Small intestine (tissue), 7 donors: Measurements from ENCODE around the gene TINAGL1. TPM values are rescaled to one million over a fixed set of nuclear protein-coding genes. Genes with fewer than 3 reads are reported as not detected.

Experiments
- DNase-seq, 2 donors: peaks; one replicate each; pipeline versions ENCODE4 v3.0.0 to v3.0.0-alpha.2; 2013
- FAIRE-seq: peaks from 2 replicates; lab custom pipeline; 2012; peaks lifted over from hg19 to GRCh38; lab: Jason Lieb, UNC
- H3K27ac ChIP-seq, 3 donors: one replicate each; pipeline ENCODE4 v1.5.1; 2013; ENCODE audit warnings: low read length in 2 of 3, mild to moderate bottlenecking in 2 of 3, control low read depth in 1 of 3, inconsistent platforms in 1 of 3, low read depth in 1 of 3, moderate library complexity in 1 of 3
- H3K27me3 ChIP-seq, 3 donors: one replicate each; pipeline ENCODE4 v1.6.1; 2013; ENCODE audit warnings: low read length in 3 of 3, inconsistent platforms in 1 of 3; ENCODE audit not compliant: control insufficient read depth in 3 of 3, insufficient read depth in 3 of 3
- H3K36me3 ChIP-seq, 3 donors: one replicate each; pipeline ENCODE4 v1.6.1; 2013; ENCODE audit warnings: low read length in 3 of 3, inconsistent platforms in 1 of 3, low read depth in 1 of 3, mild to moderate bottlenecking in 1 of 3, moderate library complexity in 1 of 3; ENCODE audit not compliant: control insufficient read depth in 3 of 3, insufficient read depth in 2 of 3
- H3K4me1 ChIP-seq, 3 donors: one replicate each; pipeline ENCODE4 v1.6.1; 2013; ENCODE audit warnings: low read length in 2 of 3, inconsistent platforms in 1 of 3, low read depth in 1 of 3, mild to moderate bottlenecking in 1 of 3, moderate library complexity in 1 of 3; ENCODE audit not compliant: control insufficient read depth in 3 of 3, insufficient read depth in 2 of 3
- H3K4me3 ChIP-seq, 3 donors: one replicate each; pipeline ENCODE4 v1.5.1; 2013; ENCODE audit warnings: low read length in 3 of 3, control low read depth in 1 of 3, inconsistent platforms in 1 of 3, low read depth in 1 of 3, mild to moderate bottlenecking in 1 of 3, moderate library complexity in 1 of 3
- H3K9me3 ChIP-seq, 2 donors: one replicate each; pipeline ENCODE4 v1.6.1; 2013; ENCODE audit warnings: low read depth in 1 of 2, low read length in 1 of 2; ENCODE audit not compliant: control insufficient read depth in 2 of 2, insufficient read depth in 1 of 2
- WGBS, 3 donors: extraction: QIAGEN DNeasy Blood & Tissue Kit; methylation state at CpG; one replicate each; pipeline ENCODE4 v1.1.7; 2013; 5-methylcytosine and 5-hydroxymethylcytosine counted together
- polyA plus RNA-seq, 4 donors: library from polyadenylated mRNA; stranded (reverse) in 3 of 4; unstranded in 1 of 4; fragments of 200-250 nt in 3 of 4; fragments of 120-200 nt in 1 of 4; gene quantifications; one replicate each; pipeline versions ENCODE4 v1.2.1 to v1.2.3, GENCODE V29; 2013
- donor health status: healthy with polysubstance abuse.
- donor health status: control.
- donor health status: control.
- donor health status: Bipolar disorder and iron deficiency.
- donor health status: healthy.

The TINAGL1 gene
- polyA plus RNA-seq, 4 donors: 18.4 to 92.3 (median 39.7) TPM

DNA sequence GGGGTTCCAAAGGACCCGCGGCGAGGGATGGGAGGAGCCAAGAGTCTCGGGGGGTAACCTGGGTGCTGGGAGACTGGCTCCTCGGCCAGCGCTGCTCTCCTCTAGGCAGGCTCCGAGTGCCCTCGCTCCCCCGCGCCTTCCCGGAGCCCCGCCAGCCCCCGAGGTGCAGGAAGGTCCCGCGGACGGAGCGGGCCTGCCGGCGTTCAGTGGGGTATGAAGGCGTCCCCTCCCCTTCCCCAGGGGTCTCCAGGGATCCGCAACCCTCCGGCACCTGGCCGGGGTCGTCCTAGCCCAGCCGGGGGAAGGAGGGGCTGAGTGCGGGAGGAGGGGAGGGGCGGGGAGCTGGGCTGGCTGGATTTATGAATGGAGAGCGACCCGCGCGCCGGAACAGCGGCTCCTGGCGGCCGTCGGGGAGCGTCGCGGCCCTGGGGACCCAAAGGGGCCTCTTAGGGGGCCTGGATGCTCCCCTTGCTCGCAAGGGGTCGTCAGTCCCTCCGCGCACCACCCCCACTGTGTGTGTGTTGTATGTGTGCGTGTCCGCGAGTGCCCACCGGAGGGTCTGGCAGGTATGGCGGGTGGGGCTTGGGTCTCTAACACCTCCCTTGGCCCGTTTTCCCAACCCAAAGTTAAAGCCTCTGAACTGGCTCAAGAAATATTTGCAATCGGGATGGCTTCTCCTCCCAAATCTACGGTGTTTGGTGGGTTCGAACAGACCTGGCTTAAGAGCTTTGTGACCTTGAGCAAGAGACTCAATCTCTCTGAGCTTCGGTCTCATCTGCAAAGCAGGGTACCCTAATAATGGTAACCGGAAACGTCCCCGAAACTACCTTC, 41.8 kb downstream of the TINAGL1 start:
- H3K4me3 ChIP-seq: peak overlapping the region in 2 of 3 donors; percentile 37 to 50
- H3K36me3 ChIP-seq: no peaks in the 10 kb centered on the region
- peaks cover 0 to 13% (median 3%) of the 10 kb centered on the region in 3 donors for H3K27me3 ChIP-seq
- WGBS, 3 donors: 10 to 12% (median 12%) methylated on average over 48 to 56 of the region's 56 CpGs
- DNase-seq: peak; percentile 18 to 81
- no peak overlapping the region for H3K27ac ChIP-seq
- FAIRE-seq: no peak
- H3K9me3 ChIP-seq: no peaks in the 10 kb centered on the region
- H3K4me1 ChIP-seq: peaks cover 2 to 8% (median 4%) of the 10 kb centered on the region in 3 donors

DNA sequence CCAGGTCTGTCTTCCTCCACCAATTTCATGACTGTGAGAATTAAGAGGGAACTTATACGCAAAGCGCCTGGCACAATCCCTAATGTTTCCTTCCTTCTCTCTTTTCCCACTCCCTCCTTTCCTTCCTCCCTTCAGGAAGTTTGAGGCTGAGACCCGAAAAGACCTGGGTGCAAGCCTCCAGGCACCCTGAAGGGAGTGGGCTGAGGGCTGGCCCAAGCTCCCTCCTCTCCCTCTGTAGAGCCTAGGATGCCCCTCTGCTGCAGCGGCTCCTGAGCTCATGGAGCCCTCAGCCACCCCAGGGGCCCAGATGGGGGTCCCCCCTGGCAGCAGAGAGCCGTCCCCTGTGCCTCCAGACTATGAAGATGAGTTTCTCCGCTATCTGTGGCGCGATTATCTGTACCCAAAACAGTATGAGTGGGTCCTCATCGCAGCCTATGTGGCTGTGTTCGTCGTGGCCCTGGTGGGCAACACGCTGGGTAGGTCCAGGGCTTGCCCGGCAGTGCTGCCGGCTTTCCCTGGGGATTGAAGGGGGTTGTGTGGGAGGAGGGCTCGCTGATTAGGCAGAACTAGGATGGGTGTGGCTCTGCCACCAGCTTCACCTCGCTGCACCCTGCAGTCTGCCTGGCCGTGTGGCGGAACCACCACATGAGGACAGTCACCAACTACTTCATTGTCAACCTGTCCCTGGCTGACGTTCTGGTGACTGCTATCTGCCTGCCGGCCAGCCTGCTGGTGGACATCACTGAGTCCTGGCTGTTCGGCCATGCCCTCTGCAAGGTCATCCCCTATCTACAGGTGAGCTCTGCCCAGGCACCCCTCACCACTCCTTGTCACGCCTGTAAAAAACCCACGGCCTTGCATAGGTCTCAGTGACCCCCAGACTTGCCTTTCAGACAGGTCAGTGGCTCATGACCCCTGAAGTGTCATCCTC, 42.9 kb downstream of the TINAGL1 start:
- peaks cover 2 to 8% (median 4%) of the 10 kb centered on the region in 3 donors for H3K4me1 ChIP-seq
- H3K9me3 ChIP-seq: no peaks in the 10 kb centered on the region
- 69 to 79% (median 70%) methylated on average over 23 of the region's 23 CpGs for WGBS, 3 donors
- no peak overlapping the region for H3K4me3 ChIP-seq
- peaks cover 0 to 13% (median 3%) of the 10 kb centered on the region in 3 donors for H3K27me3 ChIP-seq
- DNase-seq: no peak
- H3K36me3 ChIP-seq: peaks cover 0 to 3% (median 0%) of the 10 kb centered on the region in 3 donors
- no peak for FAIRE-seq
- H3K27ac ChIP-seq: no peak overlapping the region

DNA sequence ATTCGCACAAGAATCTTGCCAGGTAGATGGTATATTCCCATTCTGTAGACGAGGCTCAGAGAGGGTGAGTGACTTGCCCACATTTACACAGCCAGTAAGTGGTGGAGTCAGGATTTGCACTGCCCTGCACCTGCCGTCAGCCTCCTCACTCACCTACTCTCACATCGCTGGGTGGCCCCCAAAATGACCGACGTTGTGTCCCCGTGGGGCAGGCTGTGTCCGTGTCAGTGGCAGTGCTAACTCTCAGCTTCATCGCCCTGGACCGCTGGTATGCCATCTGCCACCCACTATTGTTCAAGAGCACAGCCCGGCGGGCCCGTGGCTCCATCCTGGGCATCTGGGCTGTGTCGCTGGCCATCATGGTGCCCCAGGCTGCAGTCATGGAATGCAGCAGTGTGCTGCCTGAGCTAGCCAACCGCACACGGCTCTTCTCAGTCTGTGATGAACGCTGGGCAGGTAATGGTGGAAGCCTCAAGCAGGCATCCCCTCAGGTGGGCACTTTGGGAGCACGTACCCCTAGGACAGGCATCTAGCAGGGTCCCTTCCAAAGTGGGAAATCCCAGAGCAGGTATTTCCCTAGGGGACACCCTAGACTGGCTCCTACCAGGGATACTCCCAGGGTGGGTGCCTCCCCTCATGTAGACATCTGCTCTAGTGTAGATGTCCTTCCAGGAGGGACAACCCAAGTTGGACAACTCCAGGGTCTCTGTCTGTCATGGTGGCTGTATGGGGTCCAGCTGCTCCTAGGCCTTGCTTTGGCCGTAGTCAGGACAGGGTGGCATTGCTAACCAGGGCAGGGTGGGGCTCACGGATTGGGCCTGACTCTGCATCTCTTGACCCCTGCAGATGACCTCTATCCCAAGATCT, 44.5 kb downstream of the TINAGL1 start:
- no peak for DNase-seq
- no peak overlapping the region for H3K4me3 ChIP-seq
- H3K36me3 ChIP-seq: peaks cover 0 to 13% (median 0%) of the 10 kb centered on the region in 3 donors
- H3K27ac ChIP-seq: no peak overlapping the region
- WGBS, 3 donors: 93 to 94% (median 94%) methylated on average over 20 of the region's 20 CpGs
- peaks cover 0 to 13% (median 3%) of the 10 kb centered on the region in 3 donors for H3K27me3 ChIP-seq
- peaks cover 2 to 8% (median 4%) of the 10 kb centered on the region in 3 donors for H3K4me1 ChIP-seq
- no peaks in the 10 kb centered on the region for H3K9me3 ChIP-seq
- no peak for FAIRE-seq

DNA sequence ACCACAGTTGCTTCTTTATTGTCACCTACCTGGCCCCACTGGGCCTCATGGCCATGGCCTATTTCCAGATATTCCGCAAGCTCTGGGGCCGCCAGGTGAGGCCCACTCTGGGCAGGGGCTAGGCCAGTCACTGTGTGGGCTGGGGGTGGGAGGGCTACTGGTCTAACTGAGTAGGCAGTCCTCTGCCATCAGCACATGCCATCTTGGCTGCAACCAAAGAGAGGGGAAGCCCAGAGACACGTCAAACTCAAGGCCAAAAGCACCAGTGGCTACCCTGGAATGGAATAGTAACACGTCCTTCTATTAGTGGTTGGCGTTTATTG, 45.1 kb downstream of the TINAGL1 start:
- H3K9me3 ChIP-seq: no peaks in the 10 kb centered on the region
- 91 to 93% (median 93%) methylated on average over 5 of the region's 5 CpGs for WGBS, 3 donors
- no peak for FAIRE-seq
- H3K4me1 ChIP-seq: peaks cover 2 to 8% (median 4%) of the 10 kb centered on the region in 3 donors
- H3K4me3 ChIP-seq: no peak overlapping the region
- DNase-seq: no peak
- no peak overlapping the region for H3K27ac ChIP-seq
- peaks cover 0 to 13% (median 3%) of the 10 kb centered on the region in 3 donors for H3K27me3 ChIP-seq
- H3K36me3 ChIP-seq: peaks cover 0 to 18% (median 0%) of the 10 kb centered on the region in 3 donors

DNA sequence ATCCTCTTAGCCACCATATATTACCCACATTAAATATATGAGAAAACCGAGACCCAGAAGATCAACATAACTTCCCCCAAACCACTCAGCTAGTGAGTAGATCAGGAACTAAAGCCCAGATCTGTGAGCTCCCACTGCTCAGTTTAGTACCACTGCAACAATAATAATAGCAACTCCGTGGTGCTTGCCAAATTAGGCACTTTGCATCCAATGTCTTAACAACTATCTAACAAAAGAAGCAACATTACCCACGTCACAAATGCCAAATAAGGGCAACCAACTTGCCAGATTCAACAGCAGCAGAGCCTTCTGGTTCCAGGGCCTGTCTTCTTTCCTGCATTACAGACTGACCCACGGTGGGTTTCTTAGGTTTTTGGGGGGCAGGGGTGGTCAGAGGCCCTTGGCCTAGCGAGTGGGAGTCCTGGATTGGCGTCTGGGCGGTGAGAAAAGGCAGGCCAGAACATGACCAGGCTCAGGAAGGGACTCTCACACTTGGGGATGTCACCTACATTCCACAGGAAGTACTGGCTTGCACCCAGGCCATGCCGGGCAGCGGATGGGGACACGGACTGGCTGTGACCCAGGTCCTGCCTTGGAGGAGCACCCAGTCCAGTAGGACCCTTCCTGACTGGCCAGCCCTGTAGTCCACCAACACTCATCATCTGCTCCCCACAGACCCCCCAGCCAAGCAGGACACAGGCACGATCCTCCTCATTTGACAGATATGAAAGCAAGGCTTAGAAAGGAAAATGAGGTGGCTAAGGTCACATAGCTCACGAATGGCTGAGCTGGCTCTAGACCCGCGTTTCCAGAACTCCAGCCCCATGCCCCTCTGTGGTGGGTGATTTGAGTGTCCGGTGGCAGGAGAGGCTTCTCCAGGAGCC, 45.8 kb downstream of the TINAGL1 start:
- FAIRE-seq (no peak), DNase-seq (no peak)
- Histone ChIP-seq H3K27ac (peak overlapping the region in 1 of 3 donors; percentile 43), H3K27me3 (peaks cover 0 to 8% (median 1%) of the 10 kb centered on the region in 3 donors), H3K4me1 (peaks cover 2 to 8% (median 4%) of the 10 kb centered on the region in 3 donors), H3K36me3 (peaks cover 0 to 24% (median 0%) of the 10 kb centered on the region in 3 donors), H3K9me3 (no peaks in the 10 kb centered on the region), H3K4me3 (no peak overlapping the region)
- WGBS, 3 donors: 81 to 83% (median 81%) methylated on average over 13 to 15 of the region's 15 CpGs

DNA sequence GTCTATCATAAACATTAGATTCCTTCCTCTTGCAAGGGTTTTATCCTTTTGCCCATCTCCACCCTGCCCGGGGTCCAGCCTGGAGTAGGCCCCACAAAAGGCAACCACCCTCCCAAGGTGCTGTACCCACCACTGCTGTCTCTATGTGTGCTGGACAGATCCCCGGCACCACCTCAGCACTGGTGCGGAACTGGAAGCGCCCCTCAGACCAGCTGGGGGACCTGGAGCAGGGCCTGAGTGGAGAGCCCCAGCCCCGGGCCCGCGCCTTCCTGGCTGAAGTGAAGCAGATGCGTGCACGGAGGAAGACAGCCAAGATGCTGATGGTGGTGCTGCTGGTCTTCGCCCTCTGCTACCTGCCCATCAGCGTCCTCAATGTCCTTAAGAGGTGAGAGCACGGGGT, 47.0 kb downstream of the TINAGL1 start:
- FAIRE-seq: no peak
- no peak overlapping the region for H3K4me3 ChIP-seq
- no peak for DNase-seq
- H3K9me3 ChIP-seq: no peaks in the 10 kb centered on the region
- 94 to 96% (median 95%) methylated on average over 12 of the region's 12 CpGs for WGBS, 3 donors
- no peaks in the 10 kb centered on the region for H3K27me3 ChIP-seq
- H3K4me1 ChIP-seq: peaks cover 0 to under 1% (median 0%) of the 10 kb centered on the region in 3 donors
- peaks cover 0 to 37% (median 0%) of the 10 kb centered on the region in 3 donors for H3K36me3 ChIP-seq
- no peak overlapping the region for H3K27ac ChIP-seq

DNA sequence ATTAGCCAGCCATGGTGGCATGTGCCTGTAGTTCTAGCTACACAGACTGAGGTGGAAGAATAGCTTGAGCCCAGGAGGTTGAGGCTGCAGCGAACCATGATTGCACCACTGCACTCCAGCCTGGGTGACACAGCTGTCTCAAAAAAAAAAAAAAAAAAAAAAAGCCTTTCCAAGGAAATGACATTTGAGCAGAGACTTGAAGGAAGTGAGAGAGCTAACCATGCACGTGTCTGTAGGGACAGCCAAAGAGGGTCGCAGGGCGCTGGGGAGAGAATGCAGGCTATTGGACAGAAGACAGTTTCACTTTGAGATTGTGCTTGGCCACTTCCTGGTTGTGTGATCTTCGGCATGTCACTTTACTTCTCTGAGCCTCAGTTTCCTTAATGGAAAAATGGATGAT, 48.0 kb downstream of the TINAGL1 start:
- Histone ChIP-seq H3K9me3 (no peaks in the 10 kb centered on the region), H3K27ac (no peak overlapping the region), H3K36me3 (peaks cover 0 to 45% (median 5%) of the 10 kb centered on the region in 3 donors), H3K27me3 (no peaks in the 10 kb centered on the region), H3K4me3 (no peak overlapping the region), H3K4me1 (no peaks in the 10 kb centered on the region)
- DNase-seq (no peak), FAIRE-seq (no peak)
- 57 to 61% (median 58%) methylated on average over 5 of the region's 5 CpGs for WGBS, 3 donors
